HG03064 (cell line): Measurements from ENCODE around the gene PALLD.

Experiments used
- ATAC-seq: cut with Tn5 transposase; IDR thresholded peaks from one replicate; pipeline ENCODE4 v1.9.1; 2021; ENCODE audit warnings: low read depth; ENCODE audit not compliant: unreplicated experiment

PALLD gene

DNA sequence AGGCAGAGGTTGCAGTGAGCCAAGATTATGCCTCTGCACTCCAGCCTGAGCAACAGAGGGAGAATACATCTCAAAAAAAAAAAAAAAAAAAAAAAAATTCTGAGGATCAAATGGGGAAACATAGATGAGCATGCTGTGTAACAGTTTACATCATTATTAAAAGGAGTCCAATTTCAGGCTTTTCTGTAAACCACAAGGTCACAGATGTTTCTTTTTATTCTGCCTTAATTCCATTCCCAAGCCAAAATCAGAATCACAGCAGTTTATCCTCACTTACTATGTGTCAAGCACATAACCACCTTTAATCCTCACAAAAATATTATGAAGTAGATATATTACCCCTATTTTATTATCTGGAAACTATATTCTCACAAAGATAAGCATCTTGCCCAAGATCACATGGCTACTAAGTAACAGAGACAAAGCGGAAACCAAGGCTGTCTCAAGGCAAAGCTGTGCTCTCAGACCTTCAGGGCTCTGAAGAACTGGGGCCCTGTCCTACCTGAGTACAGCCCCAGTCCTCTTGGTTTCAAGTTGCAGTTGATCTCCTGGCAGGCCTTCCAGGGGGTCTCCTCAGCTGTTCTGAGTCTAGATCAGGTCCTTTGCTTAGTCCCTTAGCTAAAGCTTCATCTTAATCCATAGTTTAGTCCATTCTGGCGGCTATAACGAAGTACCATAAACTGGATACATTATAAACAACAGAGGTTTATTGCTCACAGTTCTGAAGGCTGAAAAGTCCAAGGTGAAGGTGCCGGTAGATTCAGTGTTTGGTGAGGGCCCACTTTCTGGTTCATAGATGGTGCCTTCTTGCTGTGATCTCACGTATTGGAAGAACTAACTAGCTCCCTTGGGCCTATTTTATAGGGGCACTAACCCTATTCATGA lies 141.3 kb downstream of the PALLD start:
- no peak for ATAC-seq

GRCh38 chr4:168639914-168640313 lies 143.1 kb downstream of the PALLD start:
- ATAC-seq: no peak

DNA sequence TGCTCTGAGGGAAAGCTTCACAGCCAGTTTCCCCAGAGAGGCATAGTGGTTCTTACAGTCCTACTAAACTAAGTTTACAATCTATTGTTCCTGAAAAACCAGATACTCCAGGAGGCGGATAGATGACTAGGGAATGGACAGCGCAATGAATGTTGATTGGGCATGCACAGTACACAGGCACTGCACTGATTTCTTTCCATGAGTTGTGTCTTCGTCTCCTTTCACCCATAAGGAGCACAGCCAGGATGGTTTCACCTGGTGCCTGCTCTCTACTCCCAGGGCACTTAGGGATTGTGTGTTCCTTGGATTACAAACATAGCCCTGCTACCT lies 144.9 kb downstream of the PALLD start:
- no peak for ATAC-seq

DNA sequence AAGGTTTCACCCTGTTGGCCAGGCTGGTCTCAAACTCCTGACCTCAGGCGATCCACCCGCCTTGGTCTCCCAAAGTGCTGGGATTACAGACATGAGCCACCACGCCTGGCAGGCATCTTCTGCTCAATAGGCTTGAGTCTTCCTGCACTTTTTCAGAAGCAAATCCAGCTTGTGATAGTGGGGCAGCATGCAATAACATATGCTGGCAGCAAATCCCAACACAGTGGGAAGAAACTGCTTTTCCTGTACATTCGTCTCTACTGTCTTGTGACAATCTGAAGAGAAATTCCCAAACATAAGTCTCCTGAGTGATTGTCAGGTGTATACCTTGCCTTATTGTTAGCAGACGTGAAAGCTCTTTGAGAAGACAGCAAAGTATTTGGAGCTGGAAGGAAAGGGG lies 145.7 kb downstream of the PALLD start:
- ATAC-seq: no peak

GRCh38 chr4:168643111-168643795 lies 146.4 kb downstream of the PALLD start:
- ATAC-seq: no peak

DNA sequence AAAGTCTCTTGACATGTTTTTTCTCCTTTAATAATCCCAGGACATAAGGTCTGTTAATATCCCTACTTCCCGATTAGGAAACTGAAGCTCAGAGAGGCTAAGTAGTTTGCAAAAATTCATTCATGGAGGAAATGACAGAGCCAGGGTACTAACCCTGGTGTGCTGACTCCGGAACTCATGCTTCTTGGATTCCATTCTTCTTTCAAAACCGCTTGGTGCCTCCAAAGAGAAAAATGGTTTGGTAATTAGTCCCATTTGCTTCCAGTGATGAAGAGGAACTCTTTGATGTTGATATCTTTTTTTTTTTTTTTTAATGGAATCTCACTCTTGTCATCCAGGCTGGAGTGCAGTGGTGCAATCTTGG lies 146.9 kb downstream of the PALLD start:
- no peak for ATAC-seq

- ATAC-seq: no peak
Observed at GRCh38 chr4:168646001-168646768, 149.3 kb downstream of the PALLD start.

- no peak for ATAC-seq
Observed at GRCh38 chr4:168647646-168648375, 151.0 kb downstream of the PALLD start.

- ATAC-seq: no peak
Observed at GRCh38 chr4:168648494-168648893, 151.6 kb downstream of the PALLD start.

DNA sequence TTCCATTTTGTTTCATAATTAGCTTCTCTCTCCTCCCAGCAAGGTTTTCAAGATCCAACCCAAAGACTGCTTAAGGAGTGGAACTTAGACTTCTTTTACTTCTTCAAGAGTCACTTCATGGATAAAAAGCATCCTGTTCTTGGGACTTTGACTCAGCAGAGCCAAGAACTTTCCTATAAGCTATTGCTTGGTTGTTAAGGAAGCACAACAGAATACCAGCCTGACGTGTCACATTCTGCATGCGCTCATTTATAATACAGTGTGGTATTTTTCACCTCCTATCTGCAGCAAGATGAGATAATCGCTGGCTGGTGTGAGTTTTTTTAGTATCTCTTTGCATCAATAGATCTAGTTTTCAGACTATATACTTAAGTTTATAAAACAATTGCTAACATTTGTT lies 152.1 kb downstream of the PALLD start:
- no peak for ATAC-seq

DNA sequence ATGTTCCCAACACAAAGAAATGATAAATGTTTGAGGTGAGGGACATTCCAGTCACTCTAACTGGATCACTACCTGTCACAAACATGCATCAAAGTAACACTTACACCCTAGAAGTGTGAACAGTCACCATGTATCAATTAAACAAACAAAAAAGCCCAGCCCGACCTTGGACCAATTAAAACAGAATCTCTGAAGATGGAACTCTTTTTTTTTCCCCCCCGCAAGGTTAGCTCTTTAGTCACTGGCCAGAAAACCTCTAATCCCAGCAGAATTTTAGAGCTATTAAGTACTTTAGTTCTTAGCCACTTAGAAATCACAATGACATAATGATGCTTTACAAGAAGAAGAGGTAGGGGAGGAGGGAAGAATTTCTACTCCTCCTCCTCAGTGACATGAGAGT lies 154.5 kb downstream of the PALLD start:
- no peak for ATAC-seq

- no peak for ATAC-seq
Observed at GRCh38 chr4:168651864-168652263, 155.0 kb downstream of the PALLD start.

DNA sequence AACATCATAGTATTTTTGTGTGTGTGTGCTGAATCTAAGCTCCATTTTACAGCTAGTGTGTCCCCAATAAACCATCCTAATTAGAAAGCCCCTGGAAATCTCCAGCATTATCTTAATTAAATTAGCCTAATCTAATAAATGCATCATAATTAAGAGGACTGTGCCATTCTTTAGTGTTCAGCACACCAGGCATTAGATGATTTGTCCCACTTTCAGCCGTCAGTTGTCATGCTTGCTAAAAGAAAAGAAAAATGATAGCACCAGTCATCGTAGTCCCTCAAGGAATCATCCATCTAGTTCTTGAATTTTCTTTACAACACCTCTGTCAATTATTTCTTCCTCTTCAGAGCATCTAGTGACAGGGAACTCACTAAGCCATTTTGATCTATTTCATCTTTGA lies 155.9 kb downstream of the PALLD start:
- no peak for ATAC-seq

GRCh38 chr4:168654104-168654847 lies 157.4 kb downstream of the PALLD start:
- ATAC-seq: no peak

GRCh38 chr4:168654848-168655174 lies 158.0 kb downstream of the PALLD start:
- no peak for ATAC-seq

- no peak for ATAC-seq
Observed at GRCh38 chr4:168655182-168655581, 158.3 kb downstream of the PALLD start.

- ATAC-seq: no peak
Observed at GRCh38 chr4:168656055-168656660, 159.3 kb downstream of the PALLD start.

- ATAC-seq: no peak
Observed at GRCh38 chr4:168656946-168657473, 160.2 kb downstream of the PALLD start.

GRCh38 chr4:168658751-168659150 lies 161.9 kb downstream of the PALLD start:
- ATAC-seq: no peak
